Measurements from ENCODE around the gene KRT84. TPM values are rescaled to one million over a fixed set of nuclear protein-coding genes. Genes with fewer than 3 reads are reported as not detected.

KRT84 gene
- polyA plus RNA-seq, 1 donor from 2014 or later = not detected

GRCh38 chr12:52353766-52354165 is 31.7 kb downstream of the KRT84 start:
- no peak overlapping the region for H3K4me3 ChIP-seq (ENCODE audit: low read length)
- H3K36me3 ChIP-seq (ENCODE audit: insufficient read depth, low read length) = no peaks in the 10 kb centered on the region
- no peaks in the 10 kb centered on the region for H3K9me3 ChIP-seq (ENCODE audit: low read length)
- no peaks in the 10 kb centered on the region for H3K79me2 ChIP-seq (replicated peaks; ENCODE audit: insufficient read depth, low read length)
- no peaks in the 10 kb centered on the region for H4K20me1 ChIP-seq (ENCODE audit: insufficient read depth)
- H3K9ac ChIP-seq (ENCODE audit: low read length) = no peak overlapping the region
- no peaks in the 10 kb centered on the region for H3K27me3 ChIP-seq (ENCODE audit: insufficient read depth, low read depth, low read length)
- H3F3A ChIP-seq (ENCODE audit: insufficient read depth, low read length, poor library complexity, severe bottlenecking) = no peaks in the 10 kb centered on the region
- no peak for TF ChIP-seq POLR2AphosphoS5 (IDR thresholded peaks at IDR 0.05)
- TF ChIP-seq MXI1 (conservative IDR thresholded peaks at IDR 0.05; ENCODE audit: poor library complexity, severe bottlenecking) = no peak
- no peak overlapping the region for H3K27ac ChIP-seq (ENCODE audit: low read length)
- H3K9me2 ChIP-seq (ENCODE audit: insufficient read depth, low read length) = no peaks in the 10 kb centered on the region
- H2AFZ ChIP-seq (ENCODE audit: low read depth, low read length) = no peak overlapping the region
- H3K4me2 ChIP-seq (ENCODE audit: low read length) = no peak overlapping the region

- H3K9ac ChIP-seq (ENCODE audit: low read length) = no peak overlapping the region
These were observed 32.5 kb downstream of the KRT84 start for GRCh38 chr12:52352951-52353350.

More at GRCh38 chr12:52352951-52353350, 32.5 kb downstream of the KRT84 start:
- TF ChIP-seq POLR2AphosphoS5 (IDR thresholded peaks at IDR 0.05) (no peak), TAF1 (IDR thresholded peaks at IDR 0.05; ENCODE audit: low read depth) (no peak), SMC3 (conservative IDR thresholded peaks at IDR 0.05; ENCODE audit: poor library complexity) (no peak), EZH2 (IDR thresholded peaks at IDR 0.05; ENCODE audit: borderline replicate concordance, insufficient read depth, low read length, poor library complexity, severe bottlenecking) (no peak), REST (IDR thresholded peaks at IDR 0.05; ENCODE audit: borderline replicate concordance) (no peak), MXI1 (conservative IDR thresholded peaks at IDR 0.05; ENCODE audit: poor library complexity, severe bottlenecking) (no peak), RAD21 (conservative IDR thresholded peaks at IDR 0.05) (no peak), EP300 (conservative IDR thresholded peaks at IDR 0.05; ENCODE audit: poor library complexity, severe bottlenecking) (no peak), CTCF (IDR thresholded peaks at IDR 0.05; ENCODE audit: poor library complexity, severe bottlenecking) (no peak)
- no peak overlapping the region for H2AFZ ChIP-seq (ENCODE audit: low read depth, low read length)
- H3K9me2 ChIP-seq (ENCODE audit: insufficient read depth, low read length) = no peaks in the 10 kb centered on the region
- H3K36me3 ChIP-seq (ENCODE audit: insufficient read depth, low read length) = no peaks in the 10 kb centered on the region
- H3K27me3 ChIP-seq (ENCODE audit: insufficient read depth, low read depth, low read length) = no peaks in the 10 kb centered on the region
- no peak overlapping the region for H3K27ac ChIP-seq (ENCODE audit: low read length)
- H3F3A ChIP-seq (ENCODE audit: insufficient read depth, low read length, poor library complexity, severe bottlenecking) = no peaks in the 10 kb centered on the region
- no peak overlapping the region for H3K4me2 ChIP-seq (ENCODE audit: low read length)
- H3K9me3 ChIP-seq (ENCODE audit: low read length) = no peaks in the 10 kb centered on the region
- H3K4me3 ChIP-seq (ENCODE audit: low read length) = no peak overlapping the region
- H4K20me1 ChIP-seq (ENCODE audit: insufficient read depth) = no peaks in the 10 kb centered on the region
- no peaks in the 10 kb centered on the region for H3K79me2 ChIP-seq (replicated peaks; ENCODE audit: insufficient read depth, low read length)
